HG03457 (cell line): ENCODE data around the gene CBY1.

ENCODE experiments used
- ATAC-seq: cut with Tn5 transposase; IDR thresholded peaks from one replicate; pipeline ENCODE4 v1.9.1; 2021; ENCODE audit warnings: moderate number of reproducible peaks; ENCODE audit not compliant: unreplicated experiment

Gene CBY1

GRCh38 chr22:38700789-38701628 is 44.6 kb downstream of the CBY1 start, which contains the start of gene JOSD1:
Gene JOSD1 (minus strand): TSS chr22:38700943. CDS start chr22:38699987, 956 bp downstream.
- ATAC-seq: no peak

- ATAC-seq: no peak
Observed at GRCh38 chr22:38704654-38705234, 48.3 kb downstream of the CBY1 start.

GRCh38 chr22:38705235-38706100 is 49.0 kb downstream of the CBY1 start, which contains the start of gene GTPBP1:
Gene GTPBP1 (plus strand): TSS chr22:38705944. CDS start chr22:38705956, 12 bp downstream.
- peak; percentile 56 for ATAC-seq

- peak; percentile 3 for ATAC-seq
Observed at GRCh38 chr22:38706101-38706900, 49.9 kb downstream of the CBY1 start.

GRCh38 chr22:38706901-38707195 is 50.4 kb downstream of the CBY1 start:
- no peak for ATAC-seq

- ATAC-seq: no peak
Observed at GRCh38 chr22:38707346-38707745, 50.9 kb downstream of the CBY1 start.

- no peak for ATAC-seq
Observed at GRCh38 chr22:38707984-38708383, 51.5 kb downstream of the CBY1 start.

- ATAC-seq: no peak
Observed at GRCh38 chr22:38709306-38709705, 52.9 kb downstream of the CBY1 start.

GRCh38 chr22:38710351-38710750 is 53.9 kb downstream of the CBY1 start:
- ATAC-seq: no peak

- ATAC-seq: no peak
Observed at GRCh38 chr22:38710866-38711265, 54.4 kb downstream of the CBY1 start.

GRCh38 chr22:38712486-38713207 is 56.2 kb downstream of the CBY1 start:
- ATAC-seq: no peak

- ATAC-seq: no peak
Observed at GRCh38 chr22:38713921-38714320, 57.5 kb downstream of the CBY1 start.

GRCh38 chr22:38715176-38715764 is 58.8 kb downstream of the CBY1 start:
- ATAC-seq: no peak

GRCh38 chr22:38715852-38716251 is 59.4 kb downstream of the CBY1 start:
- no peak for ATAC-seq

- no peak for ATAC-seq
Observed at GRCh38 chr22:38716271-38716670, 59.8 kb downstream of the CBY1 start.

- ATAC-seq: no peak
Observed at GRCh38 chr22:38716826-38717225, 60.4 kb downstream of the CBY1 start.

GRCh38 chr22:38717244-38717643 is 60.8 kb downstream of the CBY1 start:
- ATAC-seq: no peak

- ATAC-seq: no peak
Observed at GRCh38 chr22:38718414-38718813, 62.0 kb downstream of the CBY1 start.

GRCh38 chr22:38719196-38719595 is 62.8 kb downstream of the CBY1 start:
- ATAC-seq: no peak

- no peak for ATAC-seq
Observed at GRCh38 chr22:38720350-38720749, 63.9 kb downstream of the CBY1 start.
